Stomach (tissue), 4 donors: ENCODE measurements around the gene HDDC2.

Source experiments
- EP300 ChIP-seq: sonication (generic); formaldehyde crosslinking; IDR thresholded peaks from one replicate; pipeline ENCODE4 v1.6.1; 2017; ENCODE audit warnings: antibody characterized with exemption
- POLR2A ChIP-seq, 4 donors: fragments of 450-650 bp; IDR thresholded peaks; one replicate each; pipeline ENCODE4 v1.6.1; 2016; ENCODE audit warnings: antibody characterized with exemption in 4 of 4, control low read depth in 2 of 4, mild to moderate bottlenecking in 1 of 4, moderate library complexity in 1 of 4
- POLR2AphosphoS5 ChIP-seq, 3 donors: sonication (generic); formaldehyde crosslinking; IDR thresholded peaks; one replicate each; pipeline ENCODE4 v1.6.1; 2016; ENCODE audit warnings: antibody characterized with exemption in 3 of 3
- TF ChIP-seq, protein P1 (sequence below), 7 experiments: fragments of 450-650 bp in 4 of 7; fragments of 200-600 bp in 3 of 7; sonication (generic) in 3 of 7; IDR thresholded peaks; one replicate each; pipeline ENCODE4 v1.5.1; 2016 to 2019; ENCODE audit warnings: antibody characterized with exemption in 7 of 7, control low read depth in 2 of 7, mild to moderate bottlenecking in 1 of 7

DNA sequence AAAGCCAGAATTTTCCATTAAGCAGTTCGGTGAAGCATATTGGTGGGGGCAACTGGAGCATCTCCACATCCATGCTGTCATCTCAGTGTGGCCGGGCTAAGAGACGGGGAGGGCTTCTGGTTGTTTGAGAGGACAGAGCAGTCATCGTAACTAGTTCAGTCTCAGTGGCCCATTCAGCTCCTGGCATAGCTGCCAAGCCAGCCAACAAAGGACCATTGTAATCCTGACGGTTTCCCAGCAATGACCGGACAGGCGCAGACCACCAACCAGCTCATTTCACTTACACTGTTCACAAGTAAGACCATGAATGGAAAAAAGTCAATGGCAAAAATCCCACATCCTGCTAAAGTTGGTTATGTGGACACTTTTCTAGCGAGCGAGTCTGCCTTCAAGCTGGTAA, 14.9 kb upstream of the HDDC2 start:
- TF ChIP-seq POLR2AphosphoS5 (IDR thresholded peaks at IDR 0.05) (no peak), EP300 (no peak), POLR2A (IDR thresholded peaks at IDR 0.05) (no peak)
- TF ChIP-seq, protein P1, sequence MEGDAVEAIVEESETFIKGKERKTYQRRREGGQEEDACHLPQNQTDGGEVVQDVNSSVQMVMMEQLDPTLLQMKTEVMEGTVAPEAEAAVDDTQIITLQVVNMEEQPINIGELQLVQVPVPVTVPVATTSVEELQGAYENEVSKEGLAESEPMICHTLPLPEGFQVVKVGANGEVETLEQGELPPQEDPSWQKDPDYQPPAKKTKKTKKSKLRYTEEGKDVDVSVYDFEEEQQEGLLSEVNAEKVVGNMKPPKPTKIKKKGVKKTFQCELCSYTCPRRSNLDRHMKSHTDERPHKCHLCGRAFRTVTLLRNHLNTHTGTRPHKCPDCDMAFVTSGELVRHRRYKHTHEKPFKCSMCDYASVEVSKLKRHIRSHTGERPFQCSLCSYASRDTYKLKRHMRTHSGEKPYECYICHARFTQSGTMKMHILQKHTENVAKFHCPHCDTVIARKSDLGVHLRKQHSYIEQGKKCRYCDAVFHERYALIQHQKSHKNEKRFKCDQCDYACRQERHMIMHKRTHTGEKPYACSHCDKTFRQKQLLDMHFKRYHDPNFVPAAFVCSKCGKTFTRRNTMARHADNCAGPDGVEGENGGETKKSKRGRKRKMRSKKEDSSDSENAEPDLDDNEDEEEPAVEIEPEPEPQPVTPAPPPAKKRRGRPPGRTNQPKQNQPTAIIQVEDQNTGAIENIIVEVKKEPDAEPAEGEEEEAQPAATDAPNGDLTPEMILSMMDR (IDR thresholded peaks at IDR 0.05), result no peak
